ENCODE results near the gene CCDC197.

Gene CCDC197

DNA sequence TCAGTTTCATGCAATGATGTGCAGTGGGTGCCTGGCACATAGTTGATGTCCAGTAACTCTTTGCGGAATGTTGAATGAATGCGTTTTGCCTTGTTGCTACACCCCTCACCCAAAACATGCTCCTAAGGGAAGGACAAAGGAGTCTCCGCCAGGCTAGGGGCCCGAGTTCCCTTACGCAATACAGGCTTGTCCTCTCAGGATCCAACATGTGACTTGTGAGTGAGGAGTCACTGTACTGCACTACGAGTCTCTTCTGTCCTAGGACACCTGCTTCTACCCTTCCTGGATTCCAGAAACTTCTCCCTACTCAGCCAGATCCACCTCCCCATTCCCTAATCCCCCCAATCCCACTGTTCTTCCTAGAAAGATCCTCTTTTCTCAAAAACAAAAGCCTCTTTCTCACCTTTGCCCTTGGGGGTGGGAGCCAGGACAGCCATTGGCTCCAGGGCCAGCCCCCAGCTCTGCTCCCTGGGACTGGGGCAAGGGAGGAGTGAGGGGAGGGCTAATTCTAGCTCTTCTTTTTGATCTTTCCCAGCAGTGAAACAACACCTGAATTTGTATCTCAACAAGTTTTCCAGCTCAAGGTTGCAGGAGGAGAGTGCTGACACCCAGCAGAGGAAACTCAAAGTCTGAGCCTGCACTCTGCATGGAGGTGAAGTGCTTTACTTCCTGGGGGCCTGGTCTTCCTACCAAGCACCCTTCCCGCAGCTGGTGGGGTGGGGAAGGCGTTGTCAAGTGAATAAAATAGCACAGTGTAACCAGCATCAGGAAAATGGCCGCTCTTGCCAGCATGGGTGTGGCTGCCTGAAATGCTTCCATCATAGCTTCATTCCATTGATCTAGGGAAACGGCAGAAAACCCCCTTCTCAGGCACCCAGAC is 25.7 kb downstream of the CCDC197 start:
- DNase-seq (ENCODE audit: low read depth in 2 of 3, low spot score in 1 of 3) = no peak

- no peak for DNase-seq (ENCODE audit: low read depth in 2 of 3, low spot score in 1 of 3)
Observed at GRCh38 chr14:94024549-94024948, 27.4 kb downstream of the CCDC197 start.

- DNase-seq (ENCODE audit: low read depth in 2 of 3, low spot score in 1 of 3) = no peak
Observed at GRCh38 chr14:94025720-94026119, 28.6 kb downstream of the CCDC197 start.

DNA sequence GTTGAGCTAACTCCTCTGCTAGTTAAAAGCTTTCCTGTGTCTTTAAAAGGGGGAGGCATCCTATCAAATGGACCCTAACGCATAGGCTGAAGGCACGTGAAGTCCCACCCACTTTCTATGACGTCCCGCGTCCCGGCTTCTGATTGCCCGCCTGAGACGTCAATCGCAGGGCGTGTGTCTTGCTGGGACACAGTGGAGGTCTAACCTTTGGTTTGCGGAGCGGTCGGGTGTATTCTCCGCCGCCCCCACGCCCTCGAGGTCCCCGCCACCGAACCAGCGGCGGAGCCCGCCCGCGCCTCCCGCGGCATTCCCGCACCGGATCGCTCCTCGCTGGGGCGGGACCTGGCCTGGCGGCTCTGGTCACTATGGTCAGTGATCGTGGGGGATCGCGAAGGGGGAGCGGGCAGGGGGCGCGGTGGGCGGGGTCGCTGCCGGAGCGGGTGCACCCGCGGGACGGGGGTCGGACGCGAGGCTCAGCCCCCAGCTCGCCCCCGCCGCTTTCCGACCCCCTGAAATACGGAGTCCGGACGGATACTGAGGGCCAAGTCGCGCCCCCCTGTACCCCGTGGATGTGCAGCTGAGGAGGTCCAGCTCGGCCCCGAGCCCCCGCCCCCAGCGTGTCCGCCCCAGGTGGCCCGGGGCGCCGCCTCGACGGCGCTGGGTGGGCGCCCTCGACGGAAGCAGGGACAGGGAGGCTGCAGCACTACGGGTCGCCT is 29.2 kb downstream of the CCDC197 start, which contains the start of gene OTUB2:
Gene OTUB2 (plus strand): TSS at position 168 of the 716 bp plus-strand sequence. CDS start 198 bp downstream, at position 366.
- peak; percentile 91 to 98 (median 96) for DNase-seq (ENCODE audit: low read depth in 2 of 3, low spot score in 1 of 3)

DNA sequence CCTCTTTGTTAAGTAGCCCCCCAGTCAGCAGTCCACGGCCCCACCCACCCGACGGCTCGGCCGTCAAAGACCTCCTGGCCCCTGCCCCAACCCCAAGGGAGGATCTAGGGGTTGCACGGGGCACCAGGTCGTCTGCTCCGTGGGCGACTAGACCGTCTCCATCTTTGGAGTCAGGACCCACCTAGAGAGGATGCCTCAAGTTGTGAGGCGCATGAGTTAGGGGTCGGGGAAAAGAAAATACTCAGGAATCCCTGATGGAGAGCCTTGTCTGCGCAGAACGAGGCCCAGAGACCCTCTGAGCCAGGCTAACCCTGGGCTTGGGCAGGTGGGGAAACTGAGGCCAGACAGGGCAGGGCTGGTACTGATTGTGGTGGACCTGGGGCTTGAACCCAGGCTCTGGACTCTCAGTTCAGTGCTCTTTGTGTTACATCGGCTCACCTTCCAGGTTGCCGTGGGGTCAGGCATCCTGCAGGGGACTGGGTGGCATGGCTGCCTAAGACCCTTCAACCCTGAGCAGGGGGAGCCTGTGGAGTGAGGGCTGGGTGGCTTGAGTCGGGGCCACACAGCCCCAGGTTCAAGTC is 29.9 kb downstream of the CCDC197 start:
- DNase-seq (ENCODE audit: low read depth in 2 of 3, low spot score in 1 of 3) = no peak

DNA sequence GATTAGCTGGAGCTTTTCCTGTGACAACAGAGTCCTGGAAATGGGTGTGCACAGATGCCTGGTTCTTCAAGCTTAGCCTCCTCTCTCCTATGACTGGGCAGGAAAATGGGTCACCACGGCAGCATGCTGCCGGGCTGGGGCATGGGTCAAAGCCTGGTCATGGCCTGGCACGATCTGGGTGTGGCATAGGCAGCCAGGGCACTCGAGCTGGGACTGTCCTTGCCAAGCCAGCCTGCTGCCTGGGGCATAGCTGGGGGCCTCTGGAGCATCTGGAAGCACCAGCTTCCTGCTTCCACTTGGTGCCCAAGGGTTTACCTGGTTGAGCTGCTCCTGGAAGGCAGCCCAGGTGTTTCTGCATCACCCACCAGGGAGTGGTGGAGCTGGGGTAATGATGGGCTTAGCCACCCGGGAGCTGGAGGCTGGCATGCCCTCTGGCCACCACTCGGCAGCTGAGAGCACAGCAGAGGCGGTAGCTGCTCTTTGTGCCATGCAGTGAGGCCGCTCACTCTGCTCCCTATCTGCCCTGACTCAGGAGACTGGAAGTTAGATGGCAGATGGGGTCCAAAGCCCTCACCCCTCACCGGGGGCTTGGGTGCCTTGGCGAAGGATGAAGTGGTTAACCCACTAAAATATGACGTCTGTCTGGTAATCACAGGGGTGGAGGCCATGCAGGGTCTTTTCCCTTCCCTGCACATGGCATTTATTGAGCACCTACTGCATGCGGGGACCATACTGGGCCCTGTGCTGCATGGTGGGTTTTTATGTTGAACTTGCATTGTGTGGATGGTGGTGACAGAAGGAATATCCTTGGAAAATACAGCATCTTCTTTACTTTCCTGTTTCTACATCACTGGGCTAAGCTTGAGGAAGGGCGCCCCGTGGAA is 30.7 kb downstream of the CCDC197 start:
- DNase-seq (ENCODE audit: low read depth in 2 of 3, low spot score in 1 of 3) = no peak

DNA sequence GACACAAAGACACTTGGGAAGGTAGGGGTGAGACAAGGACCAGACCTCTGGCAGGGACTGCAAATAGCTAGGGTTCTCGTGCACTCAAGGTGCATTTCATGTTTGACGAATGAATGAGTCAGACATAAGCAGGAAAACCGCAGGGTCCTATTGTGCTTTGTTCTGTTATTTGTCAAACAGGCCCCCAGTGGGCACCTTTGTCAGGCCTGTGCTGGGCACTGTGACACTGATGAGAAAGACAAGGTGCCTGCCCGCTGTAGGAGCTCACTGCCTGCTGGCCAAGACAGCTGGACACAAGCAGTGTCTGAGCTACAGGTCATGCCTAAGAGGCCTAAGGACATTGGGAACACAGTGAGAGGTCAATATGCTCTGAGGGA is 31.3 kb downstream of the CCDC197 start:
- DNase-seq (ENCODE audit: low read depth in 2 of 3, low spot score in 1 of 3) = no peak

GRCh38 chr14:94029265-94029664 is 32.2 kb downstream of the CCDC197 start:
- DNase-seq (ENCODE audit: low read depth in 2 of 3, low spot score in 1 of 3) = no peak

GRCh38 chr14:94029671-94030203 is 32.6 kb downstream of the CCDC197 start:
- no peak for DNase-seq (ENCODE audit: low read depth in 2 of 3, low spot score in 1 of 3)

- DNase-seq (ENCODE audit: low read depth in 2 of 3, low spot score in 1 of 3) = no peak
Observed at GRCh38 chr14:94030571-94030970, 33.5 kb downstream of the CCDC197 start.

GRCh38 chr14:94031161-94031882 is 34.2 kb downstream of the CCDC197 start:
- DNase-seq (ENCODE audit: low read depth in 2 of 3, low spot score in 1 of 3) = no peak

DNA sequence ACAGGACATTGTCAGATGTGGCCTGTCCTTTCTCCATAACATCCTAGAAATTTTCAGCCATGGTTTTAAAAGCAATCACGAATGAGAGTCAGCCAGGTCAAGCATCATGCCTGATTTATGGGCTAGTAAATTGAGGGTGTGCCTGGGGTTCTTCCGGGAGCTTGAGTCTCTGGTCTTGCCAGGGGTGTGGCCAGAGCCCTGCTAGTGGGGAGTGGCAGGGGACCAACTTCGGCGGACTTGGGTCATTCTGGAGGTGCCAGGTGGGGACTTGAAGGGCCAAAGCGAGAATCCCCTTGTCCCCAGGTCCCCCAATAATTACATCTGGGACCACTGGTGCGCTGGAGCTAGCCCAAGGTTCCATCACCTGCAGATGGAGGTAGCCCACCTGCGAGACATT is 34.8 kb downstream of the CCDC197 start:
- DNase-seq (ENCODE audit: low read depth in 2 of 3, low spot score in 1 of 3) = no peak

DNA sequence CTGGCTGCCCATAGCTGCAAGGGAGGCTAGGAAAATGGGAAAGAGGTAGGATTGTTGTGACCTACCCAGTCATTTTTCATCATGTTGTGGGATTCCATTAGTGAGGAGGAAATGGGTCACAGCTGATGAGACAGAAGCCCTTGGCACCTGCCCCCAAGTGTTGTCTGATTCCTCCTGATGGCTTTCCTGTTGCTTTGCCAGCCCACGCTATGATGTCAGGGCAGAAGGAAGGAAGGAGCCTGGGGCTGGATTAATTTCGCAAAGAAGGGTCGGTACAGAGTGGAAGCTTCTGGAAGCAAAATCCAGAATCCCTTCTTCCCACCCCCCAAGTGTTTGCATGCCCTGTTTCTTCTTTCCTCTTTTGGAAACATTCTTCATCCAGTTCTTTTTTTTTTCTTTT is 37.8 kb downstream of the CCDC197 start:
- no peak for DNase-seq (ENCODE audit: low read depth in 2 of 3, low spot score in 1 of 3)

DNA sequence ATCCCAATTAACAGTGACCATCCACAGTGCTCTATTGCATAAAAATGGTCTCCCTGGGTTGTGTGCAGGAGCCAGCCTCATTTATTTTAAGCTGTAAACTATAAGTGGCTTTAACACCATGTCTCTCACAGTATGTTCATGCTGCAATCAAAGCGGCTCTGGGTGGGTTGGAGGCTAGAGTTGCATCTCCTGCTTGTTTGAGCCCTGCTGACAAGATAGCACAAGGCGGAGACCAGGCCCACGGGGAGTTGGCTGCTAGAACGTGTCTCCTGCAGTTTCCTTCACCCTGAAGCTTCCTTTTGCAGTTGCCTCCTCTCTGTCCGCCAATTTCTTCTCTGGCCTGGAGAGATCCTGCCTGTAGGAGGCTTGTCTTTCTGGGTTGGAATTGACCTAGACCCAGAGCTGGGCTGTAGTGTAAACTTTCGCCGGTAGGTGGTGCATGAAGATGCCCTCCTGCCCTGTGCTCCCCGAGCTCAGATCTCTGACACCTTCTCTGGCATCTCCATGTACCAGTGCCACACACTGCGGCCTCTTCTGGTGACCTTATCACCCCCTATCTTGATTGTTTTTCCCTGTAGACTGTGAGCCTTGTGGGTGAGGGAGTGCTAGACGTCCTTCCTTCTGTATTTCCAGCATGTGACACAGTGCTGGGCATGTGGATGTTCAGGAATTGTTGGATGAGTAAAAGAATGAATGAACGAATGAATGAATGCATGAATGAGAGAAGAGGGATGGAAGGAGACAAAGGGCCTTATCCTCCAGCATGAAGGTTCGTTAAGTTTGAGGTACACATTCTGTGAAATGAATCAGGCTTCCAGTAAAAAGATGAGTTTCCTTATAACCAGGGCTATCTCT is 39.4 kb downstream of the CCDC197 start:
- DNase-seq (ENCODE audit: low read depth in 2 of 3, low spot score in 1 of 3) = peak; percentile 60 to 80 (median 67)

GRCh38 chr14:94037954-94038353 is 40.9 kb downstream of the CCDC197 start:
- DNase-seq (ENCODE audit: low read depth in 2 of 3, low spot score in 1 of 3) = no peak

GRCh38 chr14:94038510-94038909 is 41.4 kb downstream of the CCDC197 start:
- DNase-seq (ENCODE audit: low read depth in 2 of 3, low spot score in 1 of 3) = no peak

- no peak for DNase-seq (ENCODE audit: low read depth in 2 of 3, low spot score in 1 of 3)
Observed at GRCh38 chr14:94038921-94039629, 42.0 kb downstream of the CCDC197 start.

DNA sequence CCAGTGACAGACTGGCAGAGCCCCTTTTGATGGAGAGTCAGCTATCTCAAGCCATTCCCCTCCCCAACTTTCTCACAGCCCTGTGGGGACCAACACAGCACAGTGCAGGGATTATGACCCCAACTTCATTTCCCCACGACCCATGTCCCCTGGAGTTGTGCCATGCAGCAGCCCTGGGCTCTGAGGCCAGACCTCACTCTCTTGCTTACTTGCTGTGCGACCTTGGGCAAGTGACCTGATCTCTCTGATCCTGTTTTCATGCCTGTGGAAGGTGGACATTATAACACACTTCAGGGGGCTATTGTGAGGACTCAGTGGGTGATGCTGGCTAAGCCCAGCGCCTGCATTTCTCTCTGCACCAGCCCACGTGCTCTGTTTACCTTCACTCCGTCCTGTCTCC is 43.1 kb downstream of the CCDC197 start:
- no peak for DNase-seq (ENCODE audit: low read depth in 2 of 3, low spot score in 1 of 3)
